H9 (cell line): Measurements from ENCODE around the gene ERVFRD-1. TPM values are rescaled to one million over a fixed set of nuclear protein-coding genes. Genes with fewer than 3 reads are reported as not detected.

Source experiments
- DNase-seq: peaks from one replicate; pipeline ENCODE4 v3.0.0-alpha.2; 2017
- H2AFZ ChIP-seq: one replicate; pipeline ENCODE4 v1.6.1; 2013; ENCODE audit warnings: mild to moderate bottlenecking, low read length, control low read depth, moderate library complexity
- H2AK5ac ChIP-seq: 2 replicates; pipeline ENCODE4 v1.6.1; 2013; ENCODE audit warnings: low read length, control low read depth, mixed read lengths; ENCODE audit not compliant: insufficient read length
- H2BK120ac ChIP-seq: one replicate; pipeline ENCODE4 v1.6.1; 2013; ENCODE audit warnings: low read depth, mild to moderate bottlenecking, low read length, control low read depth, inconsistent platforms; ENCODE audit not compliant: poor library complexity, severe bottlenecking
- H2BK12ac ChIP-seq: 2 replicates; pipeline ENCODE4 v1.6.1; 2013; ENCODE audit warnings: low read length, control low read depth, mixed read lengths, low read depth; ENCODE audit not compliant: insufficient read length
- H2BK15ac ChIP-seq: 2 replicates; pipeline ENCODE4 v1.6.1; 2013; ENCODE audit warnings: low read depth, low read length, control low read depth
- H2BK20ac ChIP-seq: one replicate; pipeline ENCODE4 v1.6.1; 2013; ENCODE audit warnings: low read depth, mild to moderate bottlenecking, low read length, control low read depth, inconsistent platforms; ENCODE audit not compliant: poor library complexity, severe bottlenecking
- H2BK5ac ChIP-seq: 2 replicates; pipeline ENCODE4 v1.6.1; 2013; ENCODE audit warnings: low read length, control low read depth, mixed read lengths; ENCODE audit not compliant: insufficient read length
- H3K14ac ChIP-seq: 2 replicates; pipeline ENCODE4 v1.6.1; 2013; ENCODE audit warnings: low read length, control low read depth; ENCODE audit not compliant: insufficient read depth
- H3K18ac ChIP-seq: 2 replicates; pipeline ENCODE4 v1.6.1; 2013; ENCODE audit warnings: low read depth, mild to moderate bottlenecking, mixed read lengths, low read length, control low read depth; ENCODE audit not compliant: insufficient read length
- H3K23ac ChIP-seq: 2 replicates; pipeline ENCODE4 v1.6.1; 2013; ENCODE audit warnings: low read length, control low read depth, mixed read lengths, low read depth; ENCODE audit not compliant: insufficient read length
- H3K23me2 ChIP-seq: 2 replicates; pipeline ENCODE4 v1.6.1; 2013; ENCODE audit warnings: low read depth, mild to moderate bottlenecking, mixed read lengths, low read length, control low read depth; ENCODE audit not compliant: insufficient read length, poor library complexity, severe bottlenecking
- H3K27ac ChIP-seq: 2 replicates; pipeline ENCODE4 v1.5.1; 2013; ENCODE audit warnings: low read length, control low read depth, mixed read lengths, low read depth; ENCODE audit not compliant: insufficient read length
- H3K27me3 ChIP-seq: 2 replicates; pipeline ENCODE4 v1.6.1; 2013; ENCODE audit warnings: low read length, control low read depth, inconsistent platforms; ENCODE audit not compliant: insufficient read depth
- H3K4ac ChIP-seq: 2 replicates; pipeline ENCODE4 v1.6.1; 2013; ENCODE audit warnings: low read depth, mild to moderate bottlenecking, control low read depth, inconsistent platforms, low read length, moderate library complexity
- H3K4me1 ChIP-seq: 2 replicates; pipeline ENCODE4 v1.6.1; 2013; ENCODE audit warnings: low read length, control low read depth, inconsistent platforms; ENCODE audit not compliant: insufficient read depth
- H3K4me2 ChIP-seq: 2 replicates; pipeline ENCODE4 v1.6.1; 2013; ENCODE audit warnings: low read length, control low read depth, mixed read lengths; ENCODE audit not compliant: insufficient read length, insufficient read depth
- H3K56ac ChIP-seq: 2 replicates; pipeline ENCODE4 v1.6.1; 2013; ENCODE audit warnings: low read depth, mild to moderate bottlenecking, mixed read lengths, low read length, control low read depth; ENCODE audit not compliant: insufficient read length
- H3K79me1 ChIP-seq: 2 replicates; pipeline ENCODE4 v1.6.1; 2013; ENCODE audit warnings: low read depth, mild to moderate bottlenecking, moderate library complexity, low read length, control low read depth, inconsistent platforms; ENCODE audit not compliant: insufficient read depth, poor library complexity, severe bottlenecking
- H3K79me2 ChIP-seq: 2 replicates; pipeline ENCODE4 v1.6.1; 2013; ENCODE audit warnings: low read length, control low read depth, inconsistent platforms; ENCODE audit not compliant: insufficient read depth
- H3K9ac ChIP-seq: 2 replicates; pipeline ENCODE4 v1.6.1; 2013; ENCODE audit warnings: low read length, control low read depth, mixed read lengths; ENCODE audit not compliant: insufficient read length; ENCODE audit errors: extremely low read depth
- H3K9me3 ChIP-seq: one replicate; pipeline ENCODE4 v1.6.1; 2013; ENCODE audit warnings: low read depth, low read length, inconsistent platforms; ENCODE audit not compliant: control insufficient read depth
- H3T11ph ChIP-seq: one replicate; pipeline ENCODE4 v1.6.1; 2013; ENCODE audit warnings: mild to moderate bottlenecking, low read length, control low read depth, inconsistent platforms
- H4K20me1 ChIP-seq: one replicate; pipeline ENCODE4 v1.6.1; 2013; ENCODE audit not compliant: control insufficient read depth, insufficient read length, insufficient read depth
- H4K5ac ChIP-seq: 2 replicates; pipeline ENCODE4 v1.6.1; 2013; ENCODE audit warnings: low read depth, mild to moderate bottlenecking, mixed read lengths, low read length, control low read depth; ENCODE audit not compliant: insufficient read length
- H4K8ac ChIP-seq: replicated peaks from 2 replicates; pipeline ENCODE4 v1.6.1; 2013; ENCODE audit warnings: low read length, control low read depth, mixed read lengths, low read depth; ENCODE audit not compliant: insufficient read length
- H4K91ac ChIP-seq: 2 replicates; pipeline ENCODE4 v1.6.1; 2013; ENCODE audit warnings: low read depth, mild to moderate bottlenecking, moderate library complexity, mixed read lengths, low read length, control low read depth; ENCODE audit not compliant: insufficient read length
- H3K27ac Mint-ChIP-seq, 3 experiments: 2 replicates in 2 of 3; 3 replicates in 1 of 3; pipeline ENCODE4 v1.8.0; 2020 to 2021; ENCODE audit warnings: mixed read lengths in 3 of 3, mild to moderate bottlenecking in 1 of 3, moderate library complexity in 1 of 3
- H3K27me3 Mint-ChIP-seq: 2 replicates; pipeline ENCODE4 v1.8.0; 2021; ENCODE audit warnings: low read depth, mild to moderate bottlenecking, moderate library complexity, mixed read lengths
- H3K36me3 Mint-ChIP-seq, 3 experiments: 2 replicates in 2 of 3; 3 replicates in 1 of 3; pipeline ENCODE4 v1.8.0; 2020 to 2021; ENCODE audit warnings: low read depth in 3 of 3, mixed read lengths in 3 of 3; ENCODE audit not compliant: insufficient read depth in 1 of 3
- H3K4me1 Mint-ChIP-seq, 2 experiments: 2 replicates each; pipeline ENCODE4 v1.8.0; 2020; ENCODE audit warnings: mixed read lengths in 2 of 2
- H3K4me3 Mint-ChIP-seq, 2 experiments: 2 replicates in 1 of 2; 3 replicates in 1 of 2; pipeline ENCODE4 v1.8.0; 2020 to 2021; ENCODE audit warnings: mild to moderate bottlenecking in 2 of 2, mixed read lengths in 2 of 2, moderate library complexity in 1 of 2
- H3K9me3 Mint-ChIP-seq, 2 experiments: 2 replicates in 1 of 2; 3 replicates in 1 of 2; pipeline ENCODE4 v1.8.0; 2020; ENCODE audit warnings: mild to moderate bottlenecking in 2 of 2, mixed read lengths in 2 of 2, moderate library complexity in 1 of 2
- CTCF ChIP-seq: fragments of 200-600 bp; sonication (generic); conservative IDR thresholded peaks from 3 replicates; pipeline ENCODE4 v1.8.0; 2021; ENCODE audit warnings: antibody characterized with exemption, mild to moderate bottlenecking
- WGBS: extraction: QIAGEN DNeasy Blood & Tissue Kit; methylation state at CpG from one replicate; pipeline ENCODE4 v1.1.7; 2013; ENCODE audit warnings: missing lambda C conversion rate, low lambda C conversion rate, mixed read lengths; ENCODE audit not compliant: insufficient read length; ENCODE audit errors: extremely low coverage; 5-methylcytosine and 5-hydroxymethylcytosine counted together
- total RNA-seq: library from RNA; stranded (reverse); gene quantifications from 2 replicates; pipeline ENCODE4 v1.2.1, GENCODE V29; 2021

Gene ERVFRD-1
- total RNA-seq, 1 experiment from 2014 or later, result not detected

GRCh38 chr6:11062715-11063114, 48.8 kb downstream of the ERVFRD-1 start:
- Histone ChIP-seq H2BK5ac (no peak overlapping the region), H3K23ac (no peak overlapping the region), H3K18ac (no peak overlapping the region), H3K9me3 (no peaks in the 10 kb centered on the region), H2BK120ac (no peak overlapping the region), H3K56ac (no peak overlapping the region), H3K4ac (no peak overlapping the region), H3K23me2 (no peaks in the 10 kb centered on the region), H2AFZ (no peak overlapping the region), H3K14ac (no peak overlapping the region), H3K79me2 (no peaks in the 10 kb centered on the region), H3T11ph (no peak overlapping the region), H3K9ac (no peak overlapping the region), H2BK12ac (no peak overlapping the region), H4K91ac (no peak overlapping the region), H3K27me3 (no peaks in the 10 kb centered on the region), H3K4me1 (no peaks in the 10 kb centered on the region; the same call in 1 of the 2 replicates), H2AK5ac (no peak overlapping the region), H3K27ac (no peak overlapping the region), H4K8ac (no peak overlapping the region), H3K4me2 (no peak overlapping the region), H4K20me1 (no peaks in the 10 kb centered on the region), H3K79me1 (no peaks in the 10 kb centered on the region), H2BK20ac (no peak overlapping the region), H4K5ac (no peak overlapping the region), H2BK15ac (no peak overlapping the region)
- Mint-ChIP-seq H3K36me3 (no peaks in the 10 kb centered on the region), H3K4me1 (peaks cover 4 to 8% of the 10 kb centered on the region in 2 experiments; a peak in 3 of 4 replicates), H3K4me3 (no peak overlapping the region), H3K27me3 (no peaks in the 10 kb centered on the region; the same call in 1 of the 2 replicates), H3K27ac (no peak overlapping the region), H3K9me3 (no peaks in the 10 kb centered on the region)
- DNase-seq, result no peak
- TF ChIP-seq CTCF, result no peak
- WGBS, result no CpG with 5 or more reads among the region's 2 CpGs
